Fibroblast of skin of right biceps (primary cell): Measurements from ENCODE around the gene CEACAM1.
"Not testable (repeated sequence)": the region's sequence is repeated elsewhere in the genome, so short reads cannot be mapped to it uniquely, and the experiment has no call there.

ENCODE experiments used
- DNase-seq: peaks from one replicate; pipeline ENCODE4 v3.0.0-alpha.2; 2013

CEACAM1 gene

GRCh38 chr19:42528354-42529247 is at the start of gene CEACAM1:
CEACAM1 (minus strand) TSS chr19:42528481; CDS start chr19:42528374, 107 bp downstream.
- no peak for DNase-seq

GRCh38 chr19:42577016-42577415 is 48.7 kb upstream of the CEACAM1 start:
- no peak for DNase-seq

DNA sequence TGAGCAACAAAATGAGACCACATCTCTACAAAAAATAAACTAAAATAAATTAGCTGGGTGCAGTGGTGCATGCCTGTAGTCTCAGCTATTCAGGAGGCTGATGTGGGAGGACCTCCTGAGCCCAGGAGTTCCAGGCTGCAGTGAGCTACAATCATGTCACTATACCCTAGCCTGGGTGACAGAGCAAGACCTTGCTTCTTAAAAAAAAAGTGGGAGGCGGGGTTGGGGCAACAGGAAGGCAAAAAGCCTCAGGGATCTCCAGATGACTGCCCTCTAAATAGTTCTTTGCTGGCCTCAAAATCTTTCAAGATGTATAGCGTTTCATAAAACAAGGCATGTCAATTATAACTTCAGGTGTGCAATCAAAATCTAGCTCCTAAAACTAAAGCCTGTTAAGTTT is 48.0 kb upstream of the CEACAM1 start:
- no peak for DNase-seq

DNA sequence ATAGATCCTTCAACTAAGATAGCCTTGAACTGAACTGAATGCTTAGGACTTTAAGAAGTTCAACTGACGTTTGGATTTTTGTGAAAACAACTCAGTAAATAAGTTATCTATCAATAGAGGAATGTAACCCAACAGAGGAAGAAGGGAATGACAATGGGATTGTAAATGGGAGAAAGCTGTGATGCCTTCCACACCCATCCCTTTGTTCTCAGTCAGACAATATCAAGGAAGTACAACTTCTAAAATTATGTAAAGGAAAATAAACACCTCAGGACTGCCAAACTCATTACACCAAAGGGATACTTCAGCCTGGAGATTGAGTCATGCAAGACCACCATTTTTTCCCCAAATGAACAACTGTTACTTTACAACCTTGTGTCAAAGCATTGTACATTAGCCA is 45.4 kb upstream of the CEACAM1 start:
- no peak for DNase-seq

GRCh38 chr19:42571116-42571515 is 42.8 kb upstream of the CEACAM1 start:
- no peak for DNase-seq

GRCh38 chr19:42569193-42569592 is 40.9 kb upstream of the CEACAM1 start:
- DNase-seq = no peak

DNA sequence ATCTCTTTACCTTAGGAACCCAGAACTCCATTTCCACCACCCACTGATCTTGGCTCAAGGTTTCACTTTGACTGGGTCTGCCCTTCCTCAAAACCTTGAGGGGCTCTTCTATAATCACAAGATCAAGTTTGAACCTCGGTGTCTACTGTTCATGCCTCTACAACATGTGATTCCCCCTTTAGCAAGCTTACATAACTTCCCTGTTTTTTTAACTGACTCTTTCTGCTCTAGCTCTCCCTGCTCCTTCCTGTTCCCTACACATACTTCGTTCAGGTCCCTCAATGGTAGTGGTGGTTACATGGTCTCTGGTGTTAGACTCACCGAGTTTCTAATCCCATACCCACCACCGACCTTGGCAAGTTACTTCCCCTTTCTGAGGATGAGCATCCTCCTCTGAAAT is 39.7 kb upstream of the CEACAM1 start:
- DNase-seq = no peak

DNA sequence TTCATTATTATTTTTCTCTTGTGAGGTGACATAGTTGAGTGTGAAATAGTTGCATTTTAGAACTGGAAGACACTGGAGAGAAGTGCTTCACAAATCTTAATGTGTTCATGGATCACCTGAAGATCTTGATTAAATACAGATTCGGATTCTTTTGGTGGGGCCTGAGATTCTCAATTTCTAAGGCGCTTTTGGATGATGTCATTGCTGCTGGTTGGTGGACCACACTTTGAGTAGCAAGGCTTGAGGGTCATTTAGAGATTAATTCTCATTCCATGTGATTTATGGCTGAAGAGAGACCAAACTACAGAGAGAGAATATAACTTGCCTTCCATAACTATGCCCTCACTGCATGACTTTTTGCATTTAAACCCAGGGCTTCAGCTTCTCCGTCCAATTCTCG is 39.3 kb upstream of the CEACAM1 start:
- no peak for DNase-seq

DNA sequence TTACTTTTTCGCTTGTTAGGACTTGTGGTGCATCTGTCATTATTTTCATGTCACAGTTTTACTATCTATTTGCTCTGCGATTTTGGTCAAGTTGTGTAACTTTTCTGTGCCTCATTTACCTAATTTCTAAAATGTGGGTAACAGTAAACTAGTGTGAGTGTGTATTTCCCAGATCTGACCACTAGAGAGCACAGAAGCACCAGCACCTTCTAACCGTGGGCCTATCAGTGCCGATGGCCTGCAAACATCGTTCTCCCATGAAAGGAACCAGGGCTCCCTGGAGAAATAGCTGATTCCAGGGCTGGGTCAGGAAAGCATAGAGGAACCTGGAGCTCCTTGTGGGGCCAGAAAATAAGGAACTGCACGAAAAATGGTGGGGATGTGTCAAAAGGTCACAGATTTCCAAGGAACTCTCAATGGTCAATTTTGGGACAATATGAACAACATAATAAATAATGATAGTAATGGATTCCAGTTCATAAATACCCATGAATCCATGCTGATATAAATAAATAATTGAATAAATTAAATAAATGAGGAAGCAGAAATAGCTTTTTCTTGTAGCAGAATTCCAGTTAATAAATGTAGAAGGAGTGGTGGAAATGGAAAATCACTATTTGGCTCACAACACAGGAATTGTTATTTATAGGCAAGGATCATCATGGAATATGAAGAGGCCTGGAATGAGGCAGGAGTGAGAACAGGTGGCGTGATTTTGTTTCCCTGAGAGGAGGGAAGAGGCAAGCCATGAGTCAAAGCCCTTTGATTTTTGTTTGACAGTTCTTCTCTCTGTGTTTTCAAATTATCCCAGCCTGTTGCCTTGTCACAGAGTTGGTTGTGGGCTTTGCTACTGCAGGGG is 35.3 kb upstream of the CEACAM1 start:
- DNase-seq = peak; percentile 30

- DNase-seq = no peak
Measured at GRCh38 chr19:42561512-42561911, 33.2 kb upstream of the CEACAM1 start.

GRCh38 chr19:42560731-42561130 is 32.5 kb upstream of the CEACAM1 start:
- DNase-seq = no peak

DNA sequence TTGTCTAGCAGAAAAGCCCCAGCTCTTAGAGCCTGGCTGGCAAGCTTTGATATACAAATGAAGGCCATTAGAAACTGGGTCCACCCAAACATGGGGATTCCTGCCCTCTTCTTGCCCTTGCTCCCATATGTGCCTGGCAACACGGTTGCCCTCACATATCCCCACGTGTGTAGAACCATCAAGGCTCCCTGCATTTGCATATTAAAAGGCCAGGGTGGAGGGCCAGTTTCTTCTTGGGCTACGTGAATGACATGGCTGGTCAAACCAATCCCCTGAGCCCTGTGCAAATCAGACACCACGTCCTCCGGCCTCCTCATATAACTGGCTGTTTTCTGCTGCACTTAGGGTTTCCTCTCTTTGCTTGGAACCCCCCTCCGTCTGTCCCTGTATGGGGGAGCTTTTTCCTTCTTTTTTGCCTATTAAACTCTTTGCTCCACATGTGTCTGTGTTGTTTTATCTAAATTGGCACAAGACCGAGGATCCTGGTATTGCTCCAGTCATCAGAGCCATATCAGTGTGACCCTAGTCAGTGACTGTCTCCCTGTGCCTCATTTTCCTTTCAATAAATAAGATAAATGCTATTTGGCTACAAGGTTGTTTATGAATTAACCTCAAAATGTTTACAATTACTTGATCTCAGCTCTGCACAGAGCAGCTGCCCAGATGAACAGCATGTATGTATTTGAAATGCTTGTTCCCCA is 30.3 kb upstream of the CEACAM1 start:
- DNase-seq = no peak

DNA sequence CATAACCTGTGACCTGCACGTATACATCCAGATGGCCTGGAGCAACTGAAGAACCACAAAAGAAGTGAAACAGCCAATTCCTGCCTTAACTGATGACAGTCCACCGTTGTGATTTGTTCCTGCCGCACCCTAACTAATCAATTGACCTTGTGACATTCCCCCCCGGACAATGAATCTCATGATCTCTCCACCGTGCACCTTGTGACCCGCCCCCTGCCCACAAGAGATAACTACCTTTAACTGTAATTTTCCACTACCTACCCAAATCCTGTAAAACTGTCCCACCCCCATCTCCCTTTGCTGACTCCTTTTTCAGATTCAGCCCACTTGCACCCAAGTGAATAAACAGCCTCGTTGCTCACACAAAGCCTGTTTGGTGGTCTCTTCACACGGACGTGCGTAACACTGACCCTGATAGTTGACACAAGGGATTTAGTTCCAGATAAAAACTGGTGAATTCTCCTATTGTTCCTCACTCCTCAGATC is 29.1 kb upstream of the CEACAM1 start:
- DNase-seq = not testable (repeated sequence)

- DNase-seq = no peak
Measured at GRCh38 chr19:42555801-42556200, 27.5 kb upstream of the CEACAM1 start.

GRCh38 chr19:42555317-42555716 is 27.0 kb upstream of the CEACAM1 start:
- DNase-seq = no peak

GRCh38 chr19:42554046-42554575 is 25.8 kb upstream of the CEACAM1 start:
- DNase-seq = no peak

DNA sequence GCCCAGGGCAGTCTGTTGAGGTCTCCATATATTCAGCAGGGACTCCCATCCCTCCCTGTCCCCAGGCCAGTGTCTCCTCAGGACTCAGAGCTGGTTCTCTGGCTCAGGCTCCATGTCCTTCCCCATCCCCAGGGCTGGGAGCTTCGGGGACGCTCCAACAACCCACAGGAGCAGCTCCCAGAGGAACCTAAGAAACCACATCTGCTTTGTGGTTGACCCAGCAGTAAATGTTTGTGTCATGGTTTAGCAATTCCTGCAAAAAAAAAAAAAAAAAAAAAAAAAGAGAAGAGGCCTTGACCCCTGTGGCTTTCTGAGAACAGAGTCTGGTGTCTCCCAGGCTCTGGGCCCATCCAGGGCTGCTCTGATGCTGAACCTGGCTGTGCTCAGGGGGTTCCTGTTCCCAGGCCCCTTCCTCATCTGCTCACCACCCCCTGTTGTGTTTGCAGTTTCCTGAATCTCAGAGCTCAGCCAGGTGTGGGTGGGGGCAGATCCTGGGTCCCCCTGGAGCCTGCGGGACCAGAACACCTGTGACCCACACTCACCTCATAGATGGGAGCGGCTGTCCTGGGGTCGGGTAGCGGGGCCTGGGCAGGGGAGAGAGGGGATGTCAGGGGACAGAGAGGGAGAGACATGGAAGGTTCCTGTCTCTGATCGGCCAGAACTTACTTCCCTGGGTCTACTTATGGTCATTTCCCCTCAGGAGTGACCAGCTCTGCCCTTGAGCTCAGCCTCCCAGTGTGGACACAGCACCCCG is 25.2 kb upstream of the CEACAM1 start:
- peak; percentile 43 for DNase-seq

GRCh38 chr19:42552086-42553065 is 24.1 kb upstream of the CEACAM1 start:
- DNase-seq = no peak

DNA sequence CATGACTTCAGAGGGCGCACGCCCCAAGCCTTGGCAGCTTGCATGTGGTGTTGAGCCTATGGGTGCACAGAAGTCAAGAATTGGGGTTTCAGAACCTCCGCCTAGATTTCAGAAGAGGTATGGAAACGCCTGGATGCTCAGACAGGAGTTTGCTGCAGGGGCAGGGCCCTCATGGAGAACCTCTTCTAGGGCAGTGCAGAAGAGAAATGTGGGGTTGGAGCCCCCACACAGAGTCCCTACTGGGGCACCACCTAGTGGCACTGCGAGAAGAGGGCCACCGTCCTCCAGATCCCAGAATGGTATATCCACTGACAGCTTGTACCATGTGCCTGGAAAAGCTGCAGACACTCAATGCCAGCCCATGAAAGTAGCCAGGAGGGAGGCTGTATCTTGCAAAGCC is 22.2 kb upstream of the CEACAM1 start:
- DNase-seq = not testable (repeated sequence)

DNA sequence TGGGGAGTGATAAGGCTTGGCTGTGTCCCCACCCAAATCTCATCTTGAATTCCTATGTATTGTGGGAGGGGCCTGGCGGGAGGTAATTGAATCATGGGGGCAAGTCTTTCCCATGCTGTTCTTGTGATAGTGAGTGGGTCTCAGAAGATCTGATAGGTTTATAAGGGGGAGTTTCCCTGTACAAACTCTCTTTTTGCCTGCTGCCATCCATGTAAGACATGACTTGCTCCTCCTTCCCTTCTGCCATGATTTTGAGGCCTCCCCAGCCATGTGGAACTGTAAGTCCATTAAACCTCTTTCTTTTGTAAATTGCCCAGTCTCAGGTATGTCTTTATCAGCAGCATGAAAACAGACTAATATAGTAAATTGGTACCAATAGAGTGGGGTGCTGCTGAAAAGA is 20.8 kb upstream of the CEACAM1 start:
- not testable (repeated sequence) for DNase-seq

DNA sequence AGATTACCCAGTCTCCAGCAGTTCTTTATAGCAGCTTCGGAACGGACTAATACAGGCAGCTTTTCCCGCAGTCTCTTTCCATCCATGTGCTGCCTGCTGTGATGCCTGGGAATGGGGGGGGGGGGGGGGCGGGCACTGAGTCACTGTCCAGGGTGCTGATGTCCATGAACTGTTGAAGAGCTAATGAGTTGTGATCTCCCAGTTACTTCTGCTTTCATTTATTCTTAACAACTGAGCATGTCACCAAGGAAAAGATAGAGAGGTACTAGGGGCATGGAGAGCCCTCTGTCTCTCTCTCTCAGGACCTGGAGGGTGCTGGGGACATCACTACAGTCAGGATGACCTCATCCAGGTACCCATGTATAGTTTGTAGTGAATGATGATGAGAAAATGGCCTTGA is 20.3 kb upstream of the CEACAM1 start:
- no peak for DNase-seq
